ENCODE data around the gene GTF3C5. TPM values are rescaled to one million over a fixed set of nuclear protein-coding genes. Genes with fewer than 3 reads are reported as not detected.

GTF3C5 gene
- total RNA-seq, 2 donors from 2014 or later, result 63.1 to 97.2 TPM

GRCh38 chr9:132991351-132992300 lies 39.2 kb upstream of the GTF3C5 start:
- H3K4me3 ChIP-seq, result no peak overlapping the region
- TF ChIP-seq POLR2AphosphoS5 (IDR thresholded peaks at IDR 0.05), result no peak
- no peak for TF ChIP-seq POLR2A (IDR thresholded peaks at IDR 0.05)
- TF ChIP-seq, protein P1, sequence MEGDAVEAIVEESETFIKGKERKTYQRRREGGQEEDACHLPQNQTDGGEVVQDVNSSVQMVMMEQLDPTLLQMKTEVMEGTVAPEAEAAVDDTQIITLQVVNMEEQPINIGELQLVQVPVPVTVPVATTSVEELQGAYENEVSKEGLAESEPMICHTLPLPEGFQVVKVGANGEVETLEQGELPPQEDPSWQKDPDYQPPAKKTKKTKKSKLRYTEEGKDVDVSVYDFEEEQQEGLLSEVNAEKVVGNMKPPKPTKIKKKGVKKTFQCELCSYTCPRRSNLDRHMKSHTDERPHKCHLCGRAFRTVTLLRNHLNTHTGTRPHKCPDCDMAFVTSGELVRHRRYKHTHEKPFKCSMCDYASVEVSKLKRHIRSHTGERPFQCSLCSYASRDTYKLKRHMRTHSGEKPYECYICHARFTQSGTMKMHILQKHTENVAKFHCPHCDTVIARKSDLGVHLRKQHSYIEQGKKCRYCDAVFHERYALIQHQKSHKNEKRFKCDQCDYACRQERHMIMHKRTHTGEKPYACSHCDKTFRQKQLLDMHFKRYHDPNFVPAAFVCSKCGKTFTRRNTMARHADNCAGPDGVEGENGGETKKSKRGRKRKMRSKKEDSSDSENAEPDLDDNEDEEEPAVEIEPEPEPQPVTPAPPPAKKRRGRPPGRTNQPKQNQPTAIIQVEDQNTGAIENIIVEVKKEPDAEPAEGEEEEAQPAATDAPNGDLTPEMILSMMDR (IDR thresholded peaks at IDR 0.05), result no peak
- H3K4me1 ChIP-seq (replicated peaks), result no peaks in the 10 kb centered on the region
- H3K27ac ChIP-seq, result no peak overlapping the region
- WGBS, result 61% methylated on average over 16 of the region's 16 CpGs
- H3K9me3 ChIP-seq, result no peaks in the 10 kb centered on the region
- intact Hi-C loops (cut with DNase I), result no loop called here
- DNase-seq (ENCODE audit: low spot score), result no peak
- no peaks in the 10 kb centered on the region for H3K36me3 ChIP-seq
- peaks cover under 1% of the 10 kb centered on the region for H3K27me3 ChIP-seq (replicated peaks; ENCODE audit: insufficient read depth)

DNA sequence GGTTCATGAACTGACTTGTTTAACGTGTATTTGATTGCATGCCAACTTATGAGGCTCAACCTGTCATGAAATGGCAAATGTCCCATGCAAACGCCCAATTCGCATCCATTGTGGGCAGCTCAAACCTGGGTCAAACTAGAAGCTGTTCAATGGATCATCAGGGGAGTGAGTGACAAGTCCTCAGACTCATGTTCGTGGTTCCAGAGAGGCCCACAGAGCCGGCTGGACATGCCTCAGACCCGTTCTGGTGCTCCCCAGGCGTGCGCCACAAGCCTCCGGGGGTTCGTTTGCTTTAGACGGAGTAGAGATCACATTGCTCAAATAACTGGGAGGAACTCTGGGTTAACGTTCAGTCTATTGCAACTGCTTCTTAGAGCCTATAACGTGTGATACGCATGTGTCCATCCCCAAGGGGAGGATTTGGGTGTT lies 37.3 kb upstream of the GTF3C5 start:
- 30% methylated on average over 14 of the region's 14 CpGs for WGBS
- TF ChIP-seq, protein P1 (IDR thresholded peaks at IDR 0.05), result no peak
- TF ChIP-seq POLR2AphosphoS5 (IDR thresholded peaks at IDR 0.05) (no peak), POLR2A (IDR thresholded peaks at IDR 0.05) (no peak)
- Histone ChIP-seq H3K4me3 (no peak overlapping the region), H3K4me1 (replicated peaks) (no peaks in the 10 kb centered on the region), H3K9me3 (no peaks in the 10 kb centered on the region), H3K27me3 (replicated peaks; ENCODE audit: insufficient read depth) (peaks cover 2% of the 10 kb centered on the region), H3K27ac (no peak overlapping the region), H3K36me3 (no peaks in the 10 kb centered on the region)
- no peak for DNase-seq (ENCODE audit: low spot score)
- intact Hi-C loops (cut with DNase I), result no loop called here

DNA sequence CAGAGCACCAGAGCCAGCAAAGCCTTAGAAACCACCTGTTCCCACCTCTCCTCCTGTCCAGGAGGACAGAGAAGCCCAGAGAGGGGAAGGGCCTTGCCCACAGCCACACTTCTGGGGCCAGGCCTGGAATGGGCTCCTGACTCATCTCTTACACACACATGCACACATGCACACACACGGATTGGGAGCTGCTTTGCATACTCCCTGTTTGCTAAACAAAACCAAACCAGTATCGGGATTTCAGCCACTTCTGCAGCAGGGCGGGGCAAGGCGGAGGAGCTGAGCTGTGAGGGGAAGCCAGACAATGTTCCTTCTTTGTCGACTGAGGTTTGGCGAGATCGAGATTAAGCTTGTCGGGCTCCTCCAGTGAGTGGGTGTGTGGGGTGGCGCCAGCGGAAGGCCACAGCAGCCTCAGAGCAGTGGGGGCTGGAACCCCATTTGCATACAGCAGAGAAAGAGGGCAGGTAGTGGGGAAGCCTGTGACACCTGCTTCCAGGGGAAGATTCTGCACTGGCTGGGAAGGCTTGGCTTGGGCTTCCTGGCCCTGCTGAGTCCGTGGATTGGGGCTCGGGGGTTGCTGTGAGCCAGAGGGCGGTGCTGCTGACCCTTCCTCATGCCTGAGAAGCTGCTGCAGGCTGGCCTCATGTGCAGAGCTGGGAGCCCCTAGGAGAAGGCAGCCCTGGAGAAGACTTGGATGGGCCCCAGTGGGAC lies 36.2 kb upstream of the GTF3C5 start:
- intact Hi-C loops (cut with DNase I), result no loop called here
- H3K4me3 ChIP-seq, result no peak overlapping the region
- no peaks in the 10 kb centered on the region for H3K4me1 ChIP-seq (replicated peaks)
- no peaks in the 10 kb centered on the region for H3K9me3 ChIP-seq
- no peaks in the 10 kb centered on the region for H3K36me3 ChIP-seq
- TF ChIP-seq, protein P1 (IDR thresholded peaks at IDR 0.05), result no peak
- TF ChIP-seq POLR2A (IDR thresholded peaks at IDR 0.05), result no peak
- peak; percentile 33 for TF ChIP-seq POLR2AphosphoS5 (IDR thresholded peaks at IDR 0.05)
- no peak overlapping the region for H3K27ac ChIP-seq
- DNase-seq (ENCODE audit: low spot score), result peak; percentile 10
- peaks cover 2% of the 10 kb centered on the region for H3K27me3 ChIP-seq (replicated peaks; ENCODE audit: insufficient read depth)
- 25% methylated on average over 13 of the region's 13 CpGs for WGBS

DNA sequence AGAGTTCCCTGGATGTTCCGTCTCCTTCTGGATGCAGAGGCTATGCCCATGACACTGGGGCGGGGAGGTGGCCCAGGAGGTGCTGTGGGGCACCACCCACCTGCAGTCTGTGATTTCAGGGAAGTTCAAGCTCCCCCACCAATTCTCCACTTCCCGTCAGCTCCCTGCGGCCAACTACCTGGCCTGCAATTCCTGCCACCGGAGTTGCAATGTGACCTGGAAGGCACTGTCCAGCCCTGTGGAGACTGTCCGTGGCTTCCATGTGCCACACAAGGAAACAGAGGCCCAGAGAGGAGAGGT lies 35.7 kb upstream of the GTF3C5 start:
- Histone ChIP-seq H3K27ac (no peak overlapping the region), H3K9me3 (no peaks in the 10 kb centered on the region), H3K4me3 (no peak overlapping the region), H3K36me3 (no peaks in the 10 kb centered on the region), H3K27me3 (replicated peaks; ENCODE audit: insufficient read depth) (peaks cover 2% of the 10 kb centered on the region), H3K4me1 (replicated peaks) (no peaks in the 10 kb centered on the region)
- TF ChIP-seq, protein P1 (IDR thresholded peaks at IDR 0.05), result no peak
- TF ChIP-seq POLR2A (IDR thresholded peaks at IDR 0.05) (no peak), POLR2AphosphoS5 (IDR thresholded peaks at IDR 0.05) (no peak)
- intact Hi-C loops (cut with DNase I), result no loop called here
- DNase-seq (ENCODE audit: low spot score), result no peak
- 86% methylated on average over 6 of the region's 6 CpGs for WGBS

Measured in prostate gland (tissue), 2 donors.